ENCODE results near the gene CTU2.
A peak's percentile ranks its signal among the peaks of the same experiment; 100 is the strongest.

The CTU2 gene

DNA sequence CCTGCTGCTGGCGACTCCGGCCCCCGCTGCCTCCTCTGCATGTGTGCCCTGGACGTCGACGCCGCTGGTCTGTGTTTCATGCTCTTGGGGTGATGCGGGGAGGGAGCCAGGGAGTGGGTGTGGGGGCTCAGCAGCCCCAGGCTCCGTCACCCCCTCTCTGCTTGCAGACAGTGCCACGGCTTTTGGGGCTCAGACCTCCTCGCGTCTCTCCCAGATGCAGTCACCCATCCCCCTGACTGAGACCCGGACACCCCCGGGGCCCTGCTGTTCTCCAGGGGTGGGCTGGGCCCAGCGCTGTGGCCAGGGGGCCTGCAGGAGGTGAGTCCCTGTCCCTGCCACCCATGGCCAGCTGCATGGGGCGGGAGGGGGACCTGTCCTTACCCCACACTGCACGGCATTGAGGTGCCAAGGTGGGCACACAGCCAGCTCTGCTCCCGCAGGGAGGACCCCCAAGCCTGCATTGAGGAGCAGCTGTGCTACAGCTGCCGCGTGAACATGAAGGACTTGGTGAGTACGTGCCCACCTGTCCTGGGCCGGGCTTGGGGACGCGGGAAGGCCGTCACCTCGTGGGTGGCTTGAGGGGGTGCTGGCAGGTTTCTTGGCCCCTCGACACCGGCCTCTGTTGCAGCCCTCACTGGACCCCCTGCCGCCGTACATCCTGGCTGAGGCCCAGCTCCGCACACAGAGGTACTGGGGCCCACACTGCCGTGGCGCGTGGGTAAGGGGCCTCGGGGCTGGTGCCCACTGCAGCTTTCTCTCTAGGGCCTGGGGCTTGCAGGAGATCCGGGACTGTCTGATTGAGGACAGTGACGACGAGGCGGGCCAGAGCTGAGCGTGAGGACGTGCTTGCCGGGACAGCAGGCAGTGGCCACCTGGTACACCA is 8.4 kb downstream of the CTU2 start:
- DNase-seq (ENCODE audit: low spot score), result no peak

DNA sequence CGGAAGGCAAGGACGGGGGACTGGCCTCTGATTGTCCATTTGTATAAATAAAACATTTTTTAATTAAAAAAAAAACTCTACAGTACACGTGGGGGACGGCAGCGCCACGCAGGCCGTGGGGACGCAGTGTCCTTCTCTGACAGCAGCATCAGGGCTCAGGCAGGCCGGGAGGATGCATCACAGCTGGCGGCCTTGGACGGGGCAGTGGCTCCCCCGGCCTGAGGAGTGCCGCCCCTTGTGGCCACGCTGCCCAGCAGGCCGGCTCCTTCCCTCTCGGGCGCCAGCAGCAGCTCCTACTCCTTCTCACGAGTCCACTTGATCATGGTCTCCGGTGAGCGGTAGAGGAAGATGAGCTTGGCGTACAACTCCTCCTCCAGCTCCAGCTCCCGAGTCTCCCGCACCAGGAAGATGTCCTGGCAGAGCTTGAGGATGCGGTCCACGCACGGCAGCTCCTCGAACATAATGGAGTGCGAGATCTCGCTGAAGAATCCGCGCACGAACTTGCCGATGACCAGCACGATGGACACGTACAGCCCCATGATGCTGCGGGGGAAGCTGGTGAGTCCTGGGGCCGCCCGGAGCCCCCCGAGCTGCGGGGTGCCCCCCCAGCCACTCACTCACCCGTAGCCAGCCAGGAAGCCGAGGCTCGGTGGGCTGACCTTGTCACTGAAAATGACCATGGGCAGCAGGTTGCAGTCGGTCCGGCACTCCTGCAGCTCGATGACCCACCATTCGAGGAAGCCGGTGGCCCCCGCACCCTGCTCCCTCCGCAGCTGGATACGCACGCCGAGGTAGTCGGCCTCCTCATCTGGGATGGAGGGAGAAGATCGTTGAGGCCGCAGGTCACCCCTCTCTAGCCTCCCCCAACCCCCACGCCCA is 9.2 kb downstream of the CTU2 start:
- peak; percentile 24 for DNase-seq (ENCODE audit: low spot score)

GRCh38 chr16:88716201-88716600 is 9.9 kb downstream of the CTU2 start:
- no peak for DNase-seq (ENCODE audit: low spot score)

DNA sequence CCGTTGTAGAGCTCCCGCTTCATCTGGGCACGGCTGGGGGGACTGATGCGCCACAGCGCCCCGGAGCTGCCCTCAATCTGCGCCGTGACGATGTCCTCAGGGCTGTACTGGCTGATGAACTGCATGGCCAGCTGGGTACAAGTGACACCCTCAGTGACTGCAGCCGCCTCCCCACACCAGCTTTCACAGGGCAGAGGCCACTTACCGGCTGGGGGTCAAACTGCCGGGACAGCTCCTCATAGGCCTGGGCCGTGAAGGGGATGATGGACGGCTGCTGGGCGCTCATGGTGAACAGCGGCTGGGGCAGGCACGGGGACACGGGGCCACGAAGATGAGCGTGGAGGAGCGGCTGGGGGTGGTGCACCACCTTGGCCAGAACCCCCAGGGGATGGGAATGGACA is 10.3 kb downstream of the CTU2 start:
- DNase-seq (ENCODE audit: low spot score), result no peak

- no peak for DNase-seq (ENCODE audit: low spot score)
Observed at GRCh38 chr16:88718178-88718577, 11.9 kb downstream of the CTU2 start.

- no peak for DNase-seq (ENCODE audit: low spot score)
Observed at GRCh38 chr16:88719267-88719932, 13.1 kb downstream of the CTU2 start.

GRCh38 chr16:88719933-88720296 is 13.6 kb downstream of the CTU2 start:
- no peak for DNase-seq (ENCODE audit: low spot score)

DNA sequence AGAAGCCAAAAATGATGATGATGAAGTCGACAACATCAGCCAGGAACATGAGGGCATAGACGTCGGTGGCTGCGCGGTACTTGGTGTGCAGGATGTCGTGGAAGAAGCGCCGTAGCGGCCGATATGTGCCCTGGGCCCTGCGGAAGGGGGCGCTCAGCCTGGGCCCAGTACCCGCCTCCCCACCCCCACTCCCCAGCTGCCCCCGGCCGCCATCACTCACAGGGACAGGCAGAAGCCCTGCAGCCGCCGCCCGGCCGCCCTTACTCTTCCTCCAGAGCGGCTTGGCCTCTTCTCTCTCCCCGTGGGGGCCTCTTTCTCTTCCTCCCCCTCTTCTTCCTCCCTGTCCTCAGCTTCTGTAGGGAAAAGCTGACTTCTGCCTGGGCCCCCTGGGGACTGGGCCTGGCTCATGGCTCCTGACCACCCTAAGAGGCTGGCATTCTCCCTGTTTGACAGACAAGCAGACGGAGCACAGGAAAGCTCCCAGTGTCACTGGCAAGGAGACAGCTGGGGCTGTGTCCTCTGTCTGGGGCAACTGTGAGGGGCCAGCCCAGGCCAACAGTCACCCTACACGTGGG is 14.2 kb downstream of the CTU2 start:
- no peak for DNase-seq (ENCODE audit: low spot score)

- DNase-seq (ENCODE audit: low spot score), result no peak
Observed at GRCh38 chr16:88721236-88721635, 14.9 kb downstream of the CTU2 start.

GRCh38 chr16:88721815-88722755 is 15.8 kb downstream of the CTU2 start:
- no peak for DNase-seq (ENCODE audit: low spot score)

- no peak for DNase-seq (ENCODE audit: low spot score)
Observed at GRCh38 chr16:88722784-88723506, 16.6 kb downstream of the CTU2 start.

DNA sequence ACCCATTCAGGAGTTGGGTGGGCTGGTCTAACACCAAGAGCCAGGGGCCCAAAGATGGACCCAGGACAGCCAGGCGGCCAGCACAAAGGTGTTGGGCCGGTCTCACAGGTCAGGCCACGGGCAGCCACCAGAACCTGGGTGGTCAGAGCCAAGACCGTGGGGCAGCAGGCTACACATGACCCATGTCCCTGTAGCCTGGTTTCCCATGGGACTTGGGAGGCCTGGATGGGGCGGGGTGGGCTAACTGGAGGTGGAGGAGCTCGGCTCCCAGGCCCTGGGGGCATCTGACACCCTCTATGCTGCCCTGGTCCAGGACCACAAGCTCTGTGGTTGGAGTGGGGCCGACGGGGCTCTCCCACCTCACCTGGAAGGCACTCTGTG is 17.2 kb downstream of the CTU2 start:
- no peak for DNase-seq (ENCODE audit: low spot score)

- DNase-seq (ENCODE audit: low spot score), result no peak
Observed at GRCh38 chr16:88723911-88724310, 17.6 kb downstream of the CTU2 start.

- DNase-seq (ENCODE audit: low spot score), result no peak
Observed at GRCh38 chr16:88724855-88725555, 18.7 kb downstream of the CTU2 start.

- DNase-seq (ENCODE audit: low spot score), result no peak
Observed at GRCh38 chr16:88725609-88726407, 19.5 kb downstream of the CTU2 start.

DNA sequence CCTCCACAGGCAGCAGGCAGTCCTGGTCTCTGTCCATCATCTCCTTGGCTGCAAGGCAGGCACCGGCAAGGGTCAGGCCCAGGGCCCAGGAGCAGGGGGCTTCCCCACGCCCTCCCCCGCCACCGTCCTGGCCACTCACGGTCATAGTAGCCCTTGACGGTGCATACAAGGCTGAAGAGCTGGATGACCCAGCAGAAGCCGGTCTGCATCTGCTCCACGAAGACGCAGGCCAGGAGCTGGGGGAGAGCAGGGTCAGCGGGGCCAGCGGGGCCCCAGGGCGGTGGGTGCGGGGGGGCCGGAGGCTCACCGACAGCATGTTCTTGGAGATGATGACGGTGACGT is 20.1 kb downstream of the CTU2 start:
- no peak for DNase-seq (ENCODE audit: low spot score)

GRCh38 chr16:88726981-88727380 is 20.7 kb downstream of the CTU2 start:
- DNase-seq (ENCODE audit: low spot score), result no peak

DNA sequence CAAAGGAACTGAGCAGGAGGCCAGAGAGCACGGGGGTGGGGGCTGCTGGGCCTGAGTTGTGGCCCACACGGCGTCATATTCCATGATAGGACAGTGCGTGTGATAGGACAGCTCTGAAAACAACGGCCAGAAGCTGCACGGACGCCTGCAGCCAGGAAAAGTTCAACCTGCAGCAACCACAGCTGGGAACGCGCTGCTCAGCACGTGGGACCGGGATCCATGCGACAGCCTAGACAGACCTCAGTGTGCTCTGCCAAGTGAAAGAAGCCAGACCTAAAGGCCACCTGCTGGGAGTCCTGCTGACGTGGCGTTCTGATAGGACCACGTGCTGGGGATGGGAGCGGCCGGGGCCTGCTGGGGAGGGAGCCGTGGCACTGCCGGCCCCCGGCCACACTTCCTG is 21.6 kb downstream of the CTU2 start:
- DNase-seq (ENCODE audit: low spot score), result no peak
